Measurements from ENCODE around the gene FRS3. TPM values are rescaled to one million over a fixed set of nuclear protein-coding genes. Genes with fewer than 3 reads are reported as not detected.
A peak's percentile ranks its signal among the peaks of the same experiment; 100 is the strongest.

Gene FRS3
- total RNA-seq, 2 donors from 2014 or later: 5.2 to 6.9 TPM

- Mint-ChIP-seq H3K4me1 (peaks cover under 1% of the 10 kb centered on the region), H3K27me3 (no peaks in the 10 kb centered on the region), H3K36me3 (ENCODE audit: low read depth) (peaks cover under 1% of the 10 kb centered on the region), H3K4me3 (no peak overlapping the region), H3K27ac (no peak overlapping the region)
- H3K9me3 ChIP-seq (ENCODE audit: control insufficient read depth, low read length, poor library complexity, severe bottlenecking): no peaks in the 10 kb centered on the region
- ATAC-seq: no peak
- no peak for DNase-seq
These were observed 31.4 kb upstream of the FRS3 start for GRCh38 chr6:41811095-41811494.

- Mint-ChIP-seq H3K27ac (no peak overlapping the region), H3K27me3 (no peaks in the 10 kb centered on the region)
- ATAC-seq: no peak
These were observed 26.4 kb upstream of the FRS3 start for GRCh38 chr6:41805830-41806774.

DNA sequence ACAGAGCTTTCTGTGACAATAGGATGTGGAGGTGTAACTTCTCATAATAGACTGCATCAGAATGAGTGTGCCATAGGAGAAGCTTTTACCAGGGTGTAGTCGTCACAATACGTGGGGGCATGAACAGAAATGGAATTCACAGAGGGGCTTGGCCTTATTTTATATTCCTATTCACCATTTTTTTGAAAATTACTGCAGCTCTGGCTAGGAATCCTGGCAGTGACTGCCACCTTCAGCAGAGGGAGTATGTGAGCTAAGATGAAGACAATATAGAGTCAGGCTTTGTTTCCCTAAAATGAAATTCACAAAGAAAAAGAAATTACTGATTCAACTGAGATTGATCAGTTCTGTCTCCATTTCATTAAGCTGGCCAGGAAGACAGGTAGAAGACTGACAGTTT lies 21.7 kb upstream of the FRS3 start:
- no peak overlapping the region for H3K4me3 Mint-ChIP-seq
- H3K36me3 Mint-ChIP-seq (ENCODE audit: low read depth): peaks cover 3% of the 10 kb centered on the region
- DNase-seq (no peak), ATAC-seq (no peak)
- no peaks in the 10 kb centered on the region for H3K27me3 Mint-ChIP-seq
- H3K27ac Mint-ChIP-seq: no peak overlapping the region
- H3K4me1 Mint-ChIP-seq: peaks cover 4% of the 10 kb centered on the region
- H3K9me3 ChIP-seq (ENCODE audit: control insufficient read depth, low read length, poor library complexity, severe bottlenecking): no peaks in the 10 kb centered on the region

More at GRCh38 chr6:41805830-41806774, 26.4 kb upstream of the FRS3 start:
- H3K4me3 Mint-ChIP-seq: no peak overlapping the region
- peaks cover 2% of the 10 kb centered on the region for H3K4me1 Mint-ChIP-seq
- H3K9me3 ChIP-seq (ENCODE audit: control insufficient read depth, low read length, poor library complexity, severe bottlenecking): no peaks in the 10 kb centered on the region
- H3K36me3 Mint-ChIP-seq (ENCODE audit: low read depth): peaks cover 3% of the 10 kb centered on the region
- DNase-seq: no peak

DNA sequence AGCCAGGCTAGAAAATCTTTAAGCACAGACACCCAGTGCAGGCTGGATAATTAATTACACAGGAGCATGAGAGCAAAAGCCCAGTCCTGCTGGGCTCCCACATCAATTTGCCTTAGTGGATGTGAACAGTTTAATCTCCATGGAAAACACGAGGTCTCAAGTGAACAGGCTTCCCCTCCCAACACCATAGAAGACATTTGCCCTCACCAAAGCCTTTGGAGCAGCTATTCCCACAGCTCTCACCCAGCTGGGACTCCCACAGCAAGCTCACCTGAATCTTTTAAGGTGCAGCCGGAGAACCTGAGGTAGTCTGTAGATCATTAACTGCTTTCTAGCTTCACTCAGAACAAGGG lies 19.8 kb upstream of the FRS3 start:
- H3K9me3 ChIP-seq (ENCODE audit: control insufficient read depth, low read length, poor library complexity, severe bottlenecking): no peaks in the 10 kb centered on the region
- peaks cover 3% of the 10 kb centered on the region for H3K36me3 Mint-ChIP-seq (ENCODE audit: low read depth)
- ATAC-seq (no peak), DNase-seq (no peak)
- no peak overlapping the region for H3K4me3 Mint-ChIP-seq
- no peaks in the 10 kb centered on the region for H3K27me3 Mint-ChIP-seq
- no peak overlapping the region for H3K27ac Mint-ChIP-seq
- H3K4me1 Mint-ChIP-seq: peaks cover 4% of the 10 kb centered on the region

- Mint-ChIP-seq H3K27ac (no peak overlapping the region), H3K4me1 (peaks cover 4% of the 10 kb centered on the region)
- H3K9me3 ChIP-seq (ENCODE audit: control insufficient read depth, low read length, poor library complexity, severe bottlenecking): no peaks in the 10 kb centered on the region
These were observed 19.3 kb upstream of the FRS3 start for GRCh38 chr6:41798901-41799558.

DNA sequence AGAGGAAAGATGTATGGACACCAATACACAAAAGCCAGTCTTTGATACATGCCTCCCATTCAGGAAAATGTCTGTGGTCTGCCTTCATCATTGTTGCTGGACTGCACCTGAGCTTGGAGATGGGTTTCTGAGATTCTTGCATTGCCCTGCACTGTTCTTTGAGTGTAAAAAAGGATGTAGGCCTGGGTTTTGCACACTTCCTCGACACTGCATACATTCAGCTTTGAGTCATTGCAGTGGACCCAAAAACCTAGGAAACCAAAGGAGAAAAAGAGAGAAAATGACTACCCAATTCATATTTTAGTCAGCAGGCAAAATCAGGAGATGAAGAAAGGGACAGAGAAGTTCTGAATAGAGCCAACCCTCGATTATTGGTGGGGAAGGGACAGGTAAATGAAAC lies 16.8 kb upstream of the FRS3 start:
- no peak overlapping the region for H3K4me3 Mint-ChIP-seq
- peaks cover 4% of the 10 kb centered on the region for H3K4me1 Mint-ChIP-seq
- H3K36me3 Mint-ChIP-seq (ENCODE audit: low read depth): no peaks in the 10 kb centered on the region
- no peak overlapping the region for H3K27ac Mint-ChIP-seq
- DNase-seq (no peak), ATAC-seq (no peak)
- H3K9me3 ChIP-seq (ENCODE audit: control insufficient read depth, low read length, poor library complexity, severe bottlenecking): no peaks in the 10 kb centered on the region
- no peaks in the 10 kb centered on the region for H3K27me3 Mint-ChIP-seq

More at GRCh38 chr6:41798901-41799558, 19.3 kb upstream of the FRS3 start:
- ATAC-seq (no peak), DNase-seq (no peak)
- Mint-ChIP-seq H3K4me3 (no peak overlapping the region), H3K36me3 (ENCODE audit: low read depth) (no peaks in the 10 kb centered on the region), H3K27me3 (no peaks in the 10 kb centered on the region)

DNA sequence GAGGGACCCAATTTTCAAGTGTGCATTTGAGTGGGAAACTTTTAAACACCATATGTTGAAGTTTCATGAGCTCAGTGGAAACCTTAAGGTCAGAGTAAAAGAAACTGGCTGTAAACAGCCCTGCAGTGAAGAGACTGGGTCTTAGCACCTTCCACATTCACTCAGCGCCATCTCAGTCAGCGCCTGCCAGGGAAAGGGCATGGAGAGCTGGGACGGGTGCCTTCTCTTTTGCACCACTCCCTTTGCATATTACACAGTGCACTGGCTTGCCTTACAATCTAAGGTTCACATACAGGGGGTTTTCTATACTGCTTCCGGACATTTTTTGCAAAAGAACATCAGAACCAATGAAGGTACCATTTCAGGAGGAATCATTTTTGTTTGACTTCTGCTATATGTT lies 12.3 kb upstream of the FRS3 start:
- H3K9me3 ChIP-seq (ENCODE audit: control insufficient read depth, low read length, poor library complexity, severe bottlenecking): no peaks in the 10 kb centered on the region
- peaks cover 3% of the 10 kb centered on the region for H3K36me3 Mint-ChIP-seq (ENCODE audit: low read depth)
- DNase-seq: no peak
- peaks cover 5% of the 10 kb centered on the region for H3K4me1 Mint-ChIP-seq
- ATAC-seq: no peak
- H3K27me3 Mint-ChIP-seq: no peaks in the 10 kb centered on the region
- H3K4me3 Mint-ChIP-seq: no peak overlapping the region
- no peak overlapping the region for H3K27ac Mint-ChIP-seq

- peaks cover 3% of the 10 kb centered on the region for H3K36me3 Mint-ChIP-seq (ENCODE audit: low read depth)
- DNase-seq (no peak), ATAC-seq (no peak)
- H3K27ac Mint-ChIP-seq: no peak overlapping the region
- peaks cover 5% of the 10 kb centered on the region for H3K4me1 Mint-ChIP-seq
- no peaks in the 10 kb centered on the region for H3K27me3 Mint-ChIP-seq
- no peak overlapping the region for H3K4me3 Mint-ChIP-seq
- H3K9me3 ChIP-seq (ENCODE audit: control insufficient read depth, low read length, poor library complexity, severe bottlenecking): no peaks in the 10 kb centered on the region
These were observed 11.6 kb upstream of the FRS3 start for GRCh38 chr6:41791305-41791704.

DNA sequence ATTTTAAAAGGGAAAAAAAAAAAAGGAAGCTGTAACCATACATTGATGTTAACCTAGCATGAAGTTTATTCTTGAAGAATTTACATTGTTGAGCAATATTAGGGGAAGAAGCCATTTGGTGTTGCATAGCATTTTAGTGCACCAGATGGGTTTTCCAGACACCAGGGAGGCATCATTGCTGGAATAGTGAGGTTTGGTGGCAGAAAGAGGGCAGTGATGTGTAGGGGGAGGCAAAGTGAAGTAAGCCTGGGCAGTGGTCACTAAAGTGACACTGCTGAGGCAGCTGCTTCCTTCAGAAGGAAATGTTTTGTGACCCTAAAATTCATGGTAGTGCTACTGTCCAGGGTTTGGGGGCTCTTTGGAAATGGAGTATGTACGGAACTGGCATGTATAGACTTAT lies 10.3 kb upstream of the FRS3 start:
- Mint-ChIP-seq H3K4me1 (peaks cover 5% of the 10 kb centered on the region), H3K27me3 (no peaks in the 10 kb centered on the region), H3K27ac (no peak overlapping the region), H3K4me3 (no peak overlapping the region), H3K36me3 (ENCODE audit: low read depth) (peaks cover 3% of the 10 kb centered on the region)
- no peaks in the 10 kb centered on the region for H3K9me3 ChIP-seq (ENCODE audit: control insufficient read depth, low read length, poor library complexity, severe bottlenecking)
- ATAC-seq (no peak), DNase-seq (no peak)

- H3K27me3 Mint-ChIP-seq: no peaks in the 10 kb centered on the region
These were observed 9.7 kb upstream of the FRS3 start for GRCh38 chr6:41789390-41789724.

GRCh38 chr6:41787219-41787917 lies 7.7 kb upstream of the FRS3 start, which contains the start of gene TOMM6:
Gene TOMM6, plus strand, starts transcription at chr6:41787694. Its CDS starts 4 bp downstream, at chr6:41787698.
- Mint-ChIP-seq H3K4me3 (peak within 1 kb of the TSS; percentile 94), H3K27ac (peak within 1 kb of the TSS; percentile 91), H3K36me3 (ENCODE audit: low read depth) (peaks cover 3% of the 10 kb centered on the region), H3K4me1 (peaks cover 10% of the 10 kb centered on the region), H3K27me3 (no peaks in the 10 kb centered on the region)
- DNase-seq (peak; percentile 90 to 92 (median 91)), ATAC-seq (peak; percentile 84)
- no peaks in the 10 kb centered on the region for H3K9me3 ChIP-seq (ENCODE audit: control insufficient read depth, low read length, poor library complexity, severe bottlenecking)

More at GRCh38 chr6:41789390-41789724, 9.7 kb upstream of the FRS3 start:
- H3K27ac Mint-ChIP-seq: no peak overlapping the region
- DNase-seq: no peak
- ATAC-seq: no peak
- peak overlapping the region; percentile 61 for H3K4me3 Mint-ChIP-seq
- H3K4me1 Mint-ChIP-seq: peaks cover 8% of the 10 kb centered on the region
- H3K36me3 Mint-ChIP-seq (ENCODE audit: low read depth): peaks cover 3% of the 10 kb centered on the region
- no peaks in the 10 kb centered on the region for H3K9me3 ChIP-seq (ENCODE audit: control insufficient read depth, low read length, poor library complexity, severe bottlenecking)

GRCh38 chr6:41786451-41787218 lies 6.9 kb upstream of the FRS3 start:
- Mint-ChIP-seq H3K36me3 (ENCODE audit: low read depth) (peaks cover 3% of the 10 kb centered on the region), H3K27ac (peak overlapping the region; percentile 91), H3K27me3 (no peaks in the 10 kb centered on the region), H3K4me1 (peaks cover 10% of the 10 kb centered on the region), H3K4me3 (peak overlapping the region; percentile 94)
- H3K9me3 ChIP-seq (ENCODE audit: control insufficient read depth, low read length, poor library complexity, severe bottlenecking): no peaks in the 10 kb centered on the region
- DNase-seq (peak; percentile 82 to 90 (median 89)), ATAC-seq (peak; percentile 76)

Measured in T-helper 17 cell (primary cell).